ENCODE measurements around the gene AHDC1. TPM values are rescaled to one million over a fixed set of nuclear protein-coding genes. Genes with fewer than 3 reads are reported as not detected.
A peak's percentile ranks its signal among the peaks of the same experiment; 100 is the strongest.

Gene AHDC1
- total and polyA plus RNA-seq, 9 of the 15 experiments (the other 6 are each of a cell fraction or from before 2014, with no cell fraction given) = 0.21 to 36.4 (median 4.7) TPM

DNA sequence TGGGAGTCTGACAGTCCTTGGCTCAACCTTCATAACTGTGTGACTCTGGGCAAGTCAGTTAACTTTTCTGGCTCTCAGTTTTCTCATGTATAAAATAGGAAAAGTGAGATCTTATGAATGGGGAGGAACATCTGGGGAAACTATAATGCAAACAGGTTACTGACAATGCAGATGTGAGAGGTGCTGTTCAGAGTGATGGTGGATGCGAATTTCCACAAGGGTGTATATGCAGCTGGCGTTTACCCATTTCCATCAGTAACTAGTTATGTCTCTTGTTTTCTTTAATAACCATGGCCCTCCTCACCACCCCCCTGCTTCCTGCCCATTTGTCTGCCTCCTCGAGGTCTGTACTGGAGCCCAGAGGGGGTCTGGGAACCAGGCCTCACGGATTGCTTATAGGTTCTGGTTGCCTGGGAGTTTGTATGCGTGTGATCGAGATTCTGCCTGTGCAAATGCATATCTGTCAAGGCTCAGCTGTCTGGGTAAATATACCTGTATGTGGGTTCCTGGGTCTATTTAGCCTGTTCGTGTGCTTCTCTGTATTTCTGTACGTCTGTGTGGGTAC lies 44.4 kb downstream of the AHDC1 start (continued):
- TF ChIP-seq, protein P1, sequence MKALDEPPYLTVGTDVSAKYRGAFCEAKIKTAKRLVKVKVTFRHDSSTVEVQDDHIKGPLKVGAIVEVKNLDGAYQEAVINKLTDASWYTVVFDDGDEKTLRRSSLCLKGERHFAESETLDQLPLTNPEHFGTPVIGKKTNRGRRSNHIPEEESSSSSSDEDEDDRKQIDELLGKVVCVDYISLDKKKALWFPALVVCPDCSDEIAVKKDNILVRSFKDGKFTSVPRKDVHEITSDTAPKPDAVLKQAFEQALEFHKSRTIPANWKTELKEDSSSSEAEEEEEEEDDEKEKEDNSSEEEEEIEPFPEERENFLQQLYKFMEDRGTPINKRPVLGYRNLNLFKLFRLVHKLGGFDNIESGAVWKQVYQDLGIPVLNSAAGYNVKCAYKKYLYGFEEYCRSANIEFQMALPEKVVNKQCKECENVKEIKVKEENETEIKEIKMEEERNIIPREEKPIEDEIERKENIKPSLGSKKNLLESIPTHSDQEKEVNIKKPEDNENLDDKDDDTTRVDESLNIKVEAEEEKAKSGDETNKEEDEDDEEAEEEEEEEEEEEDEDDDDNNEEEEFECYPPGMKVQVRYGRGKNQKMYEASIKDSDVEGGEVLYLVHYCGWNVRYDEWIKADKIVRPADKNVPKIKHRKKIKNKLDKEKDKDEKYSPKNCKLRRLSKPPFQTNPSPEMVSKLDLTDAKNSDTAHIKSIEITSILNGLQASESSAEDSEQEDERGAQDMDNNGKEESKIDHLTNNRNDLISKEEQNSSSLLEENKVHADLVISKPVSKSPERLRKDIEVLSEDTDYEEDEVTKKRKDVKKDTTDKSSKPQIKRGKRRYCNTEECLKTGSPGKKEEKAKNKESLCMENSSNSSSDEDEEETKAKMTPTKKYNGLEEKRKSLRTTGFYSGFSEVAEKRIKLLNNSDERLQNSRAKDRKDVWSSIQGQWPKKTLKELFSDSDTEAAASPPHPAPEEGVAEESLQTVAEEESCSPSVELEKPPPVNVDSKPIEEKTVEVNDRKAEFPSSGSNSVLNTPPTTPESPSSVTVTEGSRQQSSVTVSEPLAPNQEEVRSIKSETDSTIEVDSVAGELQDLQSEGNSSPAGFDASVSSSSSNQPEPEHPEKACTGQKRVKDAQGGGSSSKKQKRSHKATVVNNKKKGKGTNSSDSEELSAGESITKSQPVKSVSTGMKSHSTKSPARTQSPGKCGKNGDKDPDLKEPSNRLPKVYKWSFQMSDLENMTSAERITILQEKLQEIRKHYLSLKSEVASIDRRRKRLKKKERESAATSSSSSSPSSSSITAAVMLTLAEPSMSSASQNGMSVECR (CRISPR knock-in tag; IDR thresholded peaks at IDR 0.05) = no peak

DNA sequence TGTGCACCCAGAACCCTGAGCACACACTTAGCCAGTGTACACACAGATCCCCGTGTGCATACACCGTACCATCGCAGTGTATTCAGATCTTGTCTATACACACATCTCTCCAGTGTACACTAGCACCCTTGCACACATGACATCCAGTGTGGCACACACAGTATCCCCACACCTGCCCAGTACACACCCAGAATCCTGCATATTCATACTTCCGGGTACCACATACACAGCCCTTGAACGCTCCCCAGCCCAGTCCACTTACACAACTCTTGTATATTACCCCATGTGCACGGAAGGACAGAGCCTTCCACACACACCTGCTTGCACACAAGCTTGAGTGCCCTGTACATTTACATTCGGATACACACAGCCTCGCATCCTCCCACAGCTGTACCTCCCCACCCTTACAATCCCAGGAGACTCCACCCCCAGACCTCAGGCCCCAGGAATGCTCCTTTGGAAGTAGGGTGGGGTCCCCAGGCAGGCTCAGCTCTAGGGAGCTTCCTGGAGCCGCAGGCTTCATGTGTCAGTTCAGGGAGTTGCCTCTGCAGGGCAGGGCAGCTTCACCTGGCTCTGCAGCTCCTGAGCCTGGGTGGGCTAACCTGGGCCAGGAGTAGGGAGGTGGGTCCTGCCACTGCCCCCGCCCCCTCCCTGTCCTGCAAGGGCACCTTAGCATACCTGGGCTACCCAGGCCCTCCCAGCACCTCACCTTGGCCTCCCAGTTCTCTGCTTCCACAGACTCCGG lies 46.2 kb downstream of the AHDC1 start:
- FAIRE-seq (no peak), ATAC-seq (no peak), DNase-seq (ENCODE audit: extremely low read depth in 1 of 4, low spot score in 3 of 4) (peak in 2 of 4 experiments; percentile 63 to 64)
- 58% methylated on average over 11 of the region's 11 CpGs for WGBS (ENCODE audit: insufficient coverage, low coverage, missing lambda C conversion rate)
- ChIA-PET POLR2A (interaction anchor here (0.6 to 3.3 kb wide), 11 partner anchors 11 to 1278 kb away, joined by 3 to 29 read pairs (median 4); no protein-coding TSS in a partner anchor), CTCF (ENCODE audit: low intra/inter-chr PET ratio) (interaction anchor here (0.5 to 1.4 kb wide), 4 partner anchors 38 to 1086 kb away, joined by 3 to 7 read pairs (median 4); no protein-coding TSS in a partner anchor)
- peak overlapping the region; percentile 76 for H2AFZ ChIP-seq (ENCODE audit: low read depth, low read length)
- H3K9ac ChIP-seq (ENCODE audit: insufficient read depth in 1 of 2, low read depth in 2 of 2, low read length in 2 of 2) = peak overlapping the region; percentile 5 to 17; a peak in 2 of 4 replicates
- no peaks in the 10 kb centered on the region for H3K27me3 ChIP-seq (ENCODE audit: control insufficient read depth in 2 of 2, insufficient read depth in 2 of 2, low read length in 2 of 2)
- peaks cover 10% of the 10 kb centered on the region; the same call in 1 of the 2 replicates for H4K20me1 ChIP-seq (replicated peaks; ENCODE audit: control insufficient read depth, insufficient read depth, low read length)
- no peaks in the 10 kb centered on the region for H3K9me3 ChIP-seq (replicated peaks; ENCODE audit: control insufficient read depth, insufficient read depth, low read depth, low read length)
- peaks cover 40% of the 10 kb centered on the region for H3K79me2 ChIP-seq (ENCODE audit: control insufficient read depth, insufficient read depth, low read length)
- H3K4me2 ChIP-seq (ENCODE audit: insufficient read depth, low read length) = peak overlapping the region; percentile 72
- peak overlapping the region; percentile 75 for H3K27ac ChIP-seq (ENCODE audit: extremely low read depth, low read depth, low read length)
- peaks cover 53% of the 10 kb centered on the region for H3K36me3 ChIP-seq (ENCODE audit: control insufficient read depth, insufficient read depth, low read length)
- intact Hi-C loops (cut with micrococcal nuclease) (loop anchor here (2.0 to 5.0 kb wide), 3 partner anchors 33 to 165 kb away; partner anchors contain the start of gene GPR3), in situ Hi-C loops (cut with MboI) (loop anchor here (5.0 to 10.0 kb wide), 2 partner anchors 47 to 105 kb away; partner anchors contain the start of gene AHDC1)
- peaks cover 67 to 70% of the 10 kb centered on the region in 2 experiments for H3K4me1 ChIP-seq (replicated peaks in 1 of 2; ENCODE audit: control insufficient read depth in 2 of 2, insufficient read depth in 2 of 2, low read length in 2 of 2)
- H3K9me1 ChIP-seq (ENCODE audit: control insufficient read depth, insufficient read depth, low read length) = no peaks in the 10 kb centered on the region
- no peak overlapping the region for H3K4me3 ChIP-seq
- BruUV-seq (replicated peaks) = no TSS peak
- peak; percentile 44 for TF ChIP-seq CEBPB (tag; IDR thresholded peaks at IDR 0.05)
- TF ChIP-seq, protein P2, sequence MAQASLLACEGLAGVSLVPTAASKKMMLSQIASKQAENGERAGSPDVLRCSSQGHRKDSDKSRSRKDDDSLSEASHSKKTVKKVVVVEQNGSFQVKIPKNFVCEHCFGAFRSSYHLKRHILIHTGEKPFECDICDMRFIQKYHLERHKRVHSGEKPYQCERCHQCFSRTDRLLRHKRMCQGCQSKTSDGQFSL (CRISPR knock-in tag; IDR thresholded peaks at IDR 0.05) = no peak
- TF ChIP-seq, protein P2 (tag; IDR thresholded peaks at IDR 0.05) = no peak
- TF ChIP-seq, protein P3, sequence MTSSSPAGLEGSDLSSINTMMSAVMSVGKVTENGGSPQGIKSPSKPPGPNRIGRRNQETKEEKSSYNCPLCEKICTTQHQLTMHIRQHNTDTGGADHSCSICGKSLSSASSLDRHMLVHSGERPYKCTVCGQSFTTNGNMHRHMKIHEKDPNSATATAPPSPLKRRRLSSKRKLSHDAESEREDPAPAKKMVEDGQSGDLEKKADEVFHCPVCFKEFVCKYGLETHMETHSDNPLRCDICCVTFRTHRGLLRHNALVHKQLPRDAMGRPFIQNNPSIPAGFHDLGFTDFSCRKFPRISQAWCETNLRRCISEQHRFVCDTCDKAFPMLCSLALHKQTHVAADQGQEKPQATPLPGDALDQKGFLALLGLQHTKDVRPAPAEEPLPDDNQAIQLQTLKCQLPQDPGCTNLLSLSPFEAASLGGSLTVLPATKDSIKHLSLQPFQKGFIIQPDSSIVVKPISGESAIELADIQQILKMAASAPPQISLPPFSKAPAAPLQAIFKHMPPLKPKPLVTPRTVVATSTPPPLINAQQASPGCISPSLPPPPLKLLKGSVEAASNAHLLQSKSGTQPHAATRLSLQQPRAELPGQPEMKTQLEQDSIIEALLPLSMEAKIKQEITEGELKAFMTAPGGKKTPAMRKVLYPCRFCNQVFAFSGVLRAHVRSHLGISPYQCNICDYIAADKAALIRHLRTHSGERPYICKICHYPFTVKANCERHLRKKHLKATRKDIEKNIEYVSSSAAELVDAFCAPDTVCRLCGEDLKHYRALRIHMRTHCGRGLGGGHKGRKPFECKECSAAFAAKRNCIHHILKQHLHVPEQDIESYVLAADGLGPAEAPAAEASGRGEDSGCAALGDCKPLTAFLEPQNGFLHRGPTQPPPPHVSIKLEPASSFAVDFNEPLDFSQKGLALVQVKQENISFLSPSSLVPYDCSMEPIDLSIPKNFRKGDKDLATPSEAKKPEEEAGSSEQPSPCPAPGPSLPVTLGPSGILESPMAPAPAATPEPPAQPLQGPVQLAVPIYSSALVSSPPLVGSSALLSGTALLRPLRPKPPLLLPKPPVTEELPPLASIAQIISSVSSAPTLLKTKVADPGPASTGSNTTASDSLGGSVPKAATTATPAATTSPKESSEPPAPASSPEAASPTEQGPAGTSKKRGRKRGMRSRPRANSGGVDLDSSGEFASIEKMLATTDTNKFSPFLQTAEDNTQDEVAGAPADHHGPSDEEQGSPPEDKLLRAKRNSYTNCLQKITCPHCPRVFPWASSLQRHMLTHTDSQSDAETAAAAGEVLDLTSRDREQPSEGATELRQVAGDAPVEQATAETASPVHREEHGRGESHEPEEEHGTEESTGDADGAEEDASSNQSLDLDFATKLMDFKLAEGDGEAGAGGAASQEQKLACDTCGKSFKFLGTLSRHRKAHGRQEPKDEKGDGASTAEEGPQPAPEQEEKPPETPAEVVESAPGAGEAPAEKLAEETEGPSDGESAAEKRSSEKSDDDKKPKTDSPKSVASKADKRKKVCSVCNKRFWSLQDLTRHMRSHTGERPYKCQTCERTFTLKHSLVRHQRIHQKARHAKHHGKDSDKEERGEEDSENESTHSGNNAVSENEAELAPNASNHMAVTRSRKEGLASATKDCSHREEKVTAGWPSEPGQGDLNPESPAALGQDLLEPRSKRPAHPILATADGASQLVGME (CRISPR knock-in tag; IDR thresholded peaks at IDR 0.05) = no peak

Data from K562 (cell line).